Left lung (tissue), 10 donors: ENCODE measurements around the gene SMAD7. TPM values are rescaled to one million over a fixed set of nuclear protein-coding genes. Genes with fewer than 3 reads are reported as not detected.

ENCODE experiments used
- ATAC-seq: fragments of 200-7000 bp; cut with Tn5 transposase; one replicate; pipeline ENCODE4 v1.9.1; 2020; ENCODE audit warnings: moderate library complexity
- DNase-seq, 4 donors: peaks; one replicate each; pipeline ENCODE4 v3.0.0-alpha.2; 2013 to 2020
- H3K27ac ChIP-seq, 2 donors: fragments of 200-600 bp; sonication (generic) in 1 of 2; one replicate each; pipeline versions ENCODE4 v1.5.0 to v1.8.0; 2020 to 2021
- H3K27me3 ChIP-seq, 2 donors: fragments of 200-600 bp; sonication (generic) in 1 of 2; one replicate each; pipeline versions ENCODE4 v1.5.0 to v1.8.0; 2020 to 2021
- H3K36me3 ChIP-seq, 2 donors: fragments of 200-600 bp; sonication (generic) in 1 of 2; one replicate each; pipeline versions ENCODE4 v1.5.0 to v1.8.0; 2020 to 2021
- H3K4me1 ChIP-seq, 2 donors: fragments of 200-600 bp; one replicate each; pipeline ENCODE4 v1.8.0; 2021
- H3K4me3 ChIP-seq, 2 donors: fragments of 200-600 bp; sonication (generic) in 1 of 2; one replicate each; pipeline versions ENCODE4 v1.5.0 to v1.8.0; 2020 to 2021; ENCODE audit warnings: mild to moderate bottlenecking in 1 of 2
- H3K9me3 ChIP-seq, 2 donors: fragments of 200-600 bp; sonication (generic) in 1 of 2; one replicate each; pipeline versions ENCODE4 v1.5.0 to v1.8.0; 2020 to 2021
- intact Hi-C, 2 donors: fragments of 100-400 bp; cut with DNase I; formaldehyde crosslinking; loops; one replicate each; pipeline versions ENCODE4 v1.11.2 to v1.14.2; 2022
- polyA plus RNA-seq, 6 donors: library from polyadenylated mRNA; unstranded; fragments of 120-200 nt; gene quantifications; one replicate each; pipeline ENCODE4 v1.2.1, GENCODE V29; 2013; ENCODE audit not compliant: insufficient read length in 6 of 6
- total RNA-seq, 2 donors: library from RNA; stranded (reverse); fragmentation: NEBNext Ultra II Directional; extraction: Animal tissue kit (Norgen Biotek cat#: 25700); gene quantifications; one replicate each; pipeline ENCODE4 v1.2.1, GENCODE V29; 2021
- TF ChIP-seq, protein P1 (sequence below), 2 donors: fragments of 200-600 bp; sonication (generic) in 1 of 2; IDR thresholded peaks; one replicate each; pipeline versions ENCODE4 v1.5.0 to v1.8.0; 2021; ENCODE audit warnings: antibody characterized with exemption in 2 of 2
- donor health status: DM: no; HTN: yes; CAD: no.
- donor health status: DM: no; HTN: no; CAD: no.

The SMAD7 gene
- total and polyA plus RNA-seq, 8 donors: 43.3 to 71.2 (median 61.9) TPM

- intact Hi-C loops: no loop called here
- no peak overlapping the region for H3K27ac ChIP-seq
- no peak overlapping the region for H3K4me3 ChIP-seq
- DNase-seq (peak in 1 of 4 donors; percentile 23), ATAC-seq (no peak)
- TF ChIP-seq, protein P1, sequence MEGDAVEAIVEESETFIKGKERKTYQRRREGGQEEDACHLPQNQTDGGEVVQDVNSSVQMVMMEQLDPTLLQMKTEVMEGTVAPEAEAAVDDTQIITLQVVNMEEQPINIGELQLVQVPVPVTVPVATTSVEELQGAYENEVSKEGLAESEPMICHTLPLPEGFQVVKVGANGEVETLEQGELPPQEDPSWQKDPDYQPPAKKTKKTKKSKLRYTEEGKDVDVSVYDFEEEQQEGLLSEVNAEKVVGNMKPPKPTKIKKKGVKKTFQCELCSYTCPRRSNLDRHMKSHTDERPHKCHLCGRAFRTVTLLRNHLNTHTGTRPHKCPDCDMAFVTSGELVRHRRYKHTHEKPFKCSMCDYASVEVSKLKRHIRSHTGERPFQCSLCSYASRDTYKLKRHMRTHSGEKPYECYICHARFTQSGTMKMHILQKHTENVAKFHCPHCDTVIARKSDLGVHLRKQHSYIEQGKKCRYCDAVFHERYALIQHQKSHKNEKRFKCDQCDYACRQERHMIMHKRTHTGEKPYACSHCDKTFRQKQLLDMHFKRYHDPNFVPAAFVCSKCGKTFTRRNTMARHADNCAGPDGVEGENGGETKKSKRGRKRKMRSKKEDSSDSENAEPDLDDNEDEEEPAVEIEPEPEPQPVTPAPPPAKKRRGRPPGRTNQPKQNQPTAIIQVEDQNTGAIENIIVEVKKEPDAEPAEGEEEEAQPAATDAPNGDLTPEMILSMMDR (IDR thresholded peaks at IDR 0.05): no peak
- no peaks in the 10 kb centered on the region for H3K27me3 ChIP-seq
- no peaks in the 10 kb centered on the region for H3K36me3 ChIP-seq
- peaks cover 6 to 14% of the 10 kb centered on the region in 2 donors for H3K4me1 ChIP-seq
- no peaks in the 10 kb centered on the region for H3K9me3 ChIP-seq
These were observed 63.4 kb downstream of the SMAD7 start for GRCh38 chr18:48887294-48887904.

DNA sequence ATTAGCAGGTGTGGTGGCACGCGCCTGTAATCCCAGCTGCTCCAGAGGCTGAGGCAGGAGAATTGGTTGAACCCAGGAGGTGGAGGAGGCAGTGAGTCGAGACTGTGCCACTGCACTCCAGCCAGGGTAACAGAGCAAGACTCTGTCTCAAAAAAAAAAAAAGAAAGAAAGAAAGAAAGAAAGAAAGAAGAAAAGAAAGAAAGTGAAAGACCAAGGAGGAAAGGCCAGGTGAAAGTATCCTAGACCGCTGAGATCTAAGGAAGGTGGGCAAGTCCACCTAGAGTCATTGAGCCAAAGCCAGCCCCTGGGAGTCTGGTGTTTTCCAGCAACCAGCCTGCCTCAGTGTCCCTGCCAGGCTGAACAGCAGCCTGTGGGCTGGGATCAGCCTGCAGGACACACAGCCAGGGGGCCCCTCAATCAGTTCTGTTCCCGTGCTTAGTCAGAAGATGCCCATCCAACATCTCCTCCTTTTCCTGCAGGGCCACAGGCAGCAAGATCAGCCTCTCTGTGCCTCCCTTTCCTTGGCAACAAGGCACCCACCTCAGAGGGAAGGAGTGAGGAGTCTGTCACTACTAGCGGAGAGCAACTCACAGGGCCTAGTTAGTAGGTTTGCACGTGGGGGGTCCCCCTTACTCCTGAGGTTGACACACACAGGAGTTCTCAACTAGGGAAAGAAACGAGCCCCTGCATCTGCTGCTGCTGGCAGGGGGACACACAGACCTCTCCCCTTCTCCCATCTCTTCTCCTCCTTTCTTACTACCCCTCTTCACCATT, 64.1 kb downstream of the SMAD7 start:
- intact Hi-C loops: no loop called here
- ATAC-seq (no peak), DNase-seq (peak in 1 of 4 donors; percentile 13)
- TF ChIP-seq, protein P1 (IDR thresholded peaks at IDR 0.05): no peak
- H3K4me3 ChIP-seq: no peak overlapping the region
- H3K9me3 ChIP-seq: no peaks in the 10 kb centered on the region
- H3K27ac ChIP-seq: no peak overlapping the region
- H3K36me3 ChIP-seq: no peaks in the 10 kb centered on the region
- no peaks in the 10 kb centered on the region for H3K27me3 ChIP-seq
- peaks cover 6 to 14% of the 10 kb centered on the region in 2 donors for H3K4me1 ChIP-seq

GRCh38 chr18:48885924-48886400, 64.8 kb downstream of the SMAD7 start:
- intact Hi-C loops: no loop called here
- H3K36me3 ChIP-seq: no peaks in the 10 kb centered on the region
- TF ChIP-seq, protein P1 (IDR thresholded peaks at IDR 0.05): no peak
- ATAC-seq (no peak), DNase-seq (peak in 1 of 4 donors; percentile 12)
- H3K4me1 ChIP-seq: peaks cover 6 to 14% of the 10 kb centered on the region in 2 donors
- no peaks in the 10 kb centered on the region for H3K9me3 ChIP-seq
- no peaks in the 10 kb centered on the region for H3K27me3 ChIP-seq
- H3K4me3 ChIP-seq: no peak overlapping the region
- H3K27ac ChIP-seq: no peak overlapping the region

DNA sequence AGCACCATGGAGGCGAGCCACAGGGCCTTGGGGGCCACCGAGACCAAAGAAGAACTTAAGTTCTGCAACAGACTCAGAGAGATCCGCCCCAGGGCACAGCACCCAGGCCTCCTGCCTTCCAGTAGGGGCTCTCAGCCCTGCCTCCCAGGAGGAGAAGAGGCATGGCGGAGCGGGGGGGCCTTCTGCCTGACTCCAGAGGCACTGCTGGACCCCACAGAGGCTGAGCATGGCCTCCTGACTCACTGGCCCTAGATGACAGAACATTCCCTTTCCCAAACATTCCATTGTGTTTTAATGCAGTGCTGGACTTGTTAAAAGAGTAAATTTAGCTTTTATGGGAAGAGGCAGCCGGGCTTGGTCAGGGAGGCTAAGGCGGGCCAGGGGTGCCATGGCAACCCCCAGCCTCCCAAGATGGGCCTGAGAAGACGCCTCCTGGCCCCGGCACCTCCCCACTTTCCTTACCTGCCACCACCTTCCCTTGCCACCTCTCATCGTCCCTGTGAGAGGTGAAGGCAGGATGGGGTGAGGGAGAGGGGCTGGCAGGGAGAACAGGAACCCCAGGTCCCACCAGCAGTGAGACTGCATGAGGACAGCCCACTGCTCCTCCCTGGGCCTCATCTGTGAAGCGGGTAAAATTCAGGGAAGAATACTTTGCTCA, 65.4 kb downstream of the SMAD7 start:
- Histone ChIP-seq H3K4me1 (peaks cover 6 to 15% of the 10 kb centered on the region in 2 donors), H3K9me3 (no peaks in the 10 kb centered on the region), H3K4me3 (no peak overlapping the region), H3K27me3 (no peaks in the 10 kb centered on the region), H3K36me3 (no peaks in the 10 kb centered on the region), H3K27ac (no peak overlapping the region)
- intact Hi-C loops: no loop called here
- ATAC-seq (no peak), DNase-seq (peak in 2 of 4 donors; percentile 27 to 71)
- TF ChIP-seq, protein P1 (IDR thresholded peaks at IDR 0.05): no peak

DNA sequence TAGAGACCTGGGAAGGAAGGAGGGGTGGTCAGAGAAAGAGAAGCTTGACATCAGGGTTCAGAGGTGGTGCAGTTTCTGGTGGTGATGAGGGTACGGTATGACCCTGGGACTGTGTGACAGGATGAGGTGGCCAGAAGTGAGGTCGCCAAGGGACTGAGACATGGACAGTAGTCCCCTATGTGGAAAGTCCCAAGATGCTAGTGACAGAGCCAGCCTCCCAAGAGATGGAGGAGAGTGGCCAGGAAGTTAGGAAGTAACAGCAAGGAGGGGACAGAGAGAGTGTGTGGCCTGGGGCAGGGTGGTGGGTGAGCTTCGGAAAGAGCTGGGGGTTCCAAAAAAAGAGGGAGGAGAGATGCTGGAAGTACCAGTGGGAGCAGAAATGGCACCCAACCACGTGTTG, 66.0 kb downstream of the SMAD7 start:
- ATAC-seq (no peak), DNase-seq (no peak)
- no peak overlapping the region for H3K4me3 ChIP-seq
- no peaks in the 10 kb centered on the region for H3K9me3 ChIP-seq
- peaks cover 6 to 20% of the 10 kb centered on the region in 2 donors for H3K4me1 ChIP-seq
- H3K27ac ChIP-seq: no peak overlapping the region
- H3K27me3 ChIP-seq: no peaks in the 10 kb centered on the region
- intact Hi-C loops: no loop called here
- TF ChIP-seq, protein P1 (IDR thresholded peaks at IDR 0.05): no peak
- no peaks in the 10 kb centered on the region for H3K36me3 ChIP-seq
